ENCODE measurements around the gene SSR4.

Gene SSR4

GRCh38 chrX:153830640-153831428, 36.4 kb downstream of the SSR4 start:
- DNase-seq: no peak

- DNase-seq: no peak
Measured at GRCh38 chrX:153831429-153832150, 37.1 kb downstream of the SSR4 start.

DNA sequence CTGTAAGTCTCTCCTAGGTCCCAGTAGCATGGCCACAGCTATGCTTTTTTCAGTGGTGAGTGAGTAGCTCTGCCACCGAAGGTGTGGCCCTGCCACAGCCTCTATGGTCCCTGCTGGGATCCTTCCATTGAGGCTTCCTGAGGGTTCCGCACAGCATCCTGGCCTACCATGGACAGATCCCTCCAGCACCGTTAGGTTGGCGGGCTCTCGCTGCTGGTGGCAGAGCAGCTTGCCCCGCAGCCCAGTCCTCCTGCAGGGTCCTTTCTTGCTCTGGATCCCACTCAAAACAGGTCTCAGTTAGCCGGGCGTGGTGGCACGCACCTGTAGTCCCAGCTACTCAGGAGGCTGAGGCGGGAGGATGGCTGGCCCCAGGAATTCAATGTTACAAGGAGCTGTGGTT, 38.3 kb downstream of the SSR4 start:
- DNase-seq: no peak

DNA sequence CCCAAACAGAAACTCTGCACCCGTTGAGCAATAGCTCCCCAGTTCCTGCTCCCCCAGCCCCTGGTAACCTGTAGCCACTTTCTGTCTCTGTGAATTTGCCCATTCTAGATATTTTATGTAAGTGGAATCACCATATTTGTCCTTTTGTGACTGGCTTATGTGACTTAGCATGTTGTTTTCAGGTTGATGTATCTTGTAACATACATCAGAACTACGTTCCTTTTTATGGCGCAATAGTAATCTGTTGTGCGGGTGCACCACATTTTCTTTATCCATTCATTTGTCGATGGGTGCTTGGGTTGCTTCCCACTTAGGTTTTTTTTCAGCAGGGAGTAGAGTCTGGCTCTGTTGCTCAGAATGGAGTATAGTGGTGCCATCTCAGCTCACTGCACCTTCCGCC, 42.5 kb downstream of the SSR4 start:
- DNase-seq: no peak

- DNase-seq: no peak
Measured at GRCh38 chrX:153844509-153845082, 50.1 kb downstream of the SSR4 start.

- no peak for DNase-seq
Measured at GRCh38 chrX:153845195-153845594, 50.7 kb downstream of the SSR4 start.

GRCh38 chrX:153845842-153846241, 51.4 kb downstream of the SSR4 start:
- no peak for DNase-seq
